ENCODE measurements around the gene BIVM.

Gene BIVM

DNA sequence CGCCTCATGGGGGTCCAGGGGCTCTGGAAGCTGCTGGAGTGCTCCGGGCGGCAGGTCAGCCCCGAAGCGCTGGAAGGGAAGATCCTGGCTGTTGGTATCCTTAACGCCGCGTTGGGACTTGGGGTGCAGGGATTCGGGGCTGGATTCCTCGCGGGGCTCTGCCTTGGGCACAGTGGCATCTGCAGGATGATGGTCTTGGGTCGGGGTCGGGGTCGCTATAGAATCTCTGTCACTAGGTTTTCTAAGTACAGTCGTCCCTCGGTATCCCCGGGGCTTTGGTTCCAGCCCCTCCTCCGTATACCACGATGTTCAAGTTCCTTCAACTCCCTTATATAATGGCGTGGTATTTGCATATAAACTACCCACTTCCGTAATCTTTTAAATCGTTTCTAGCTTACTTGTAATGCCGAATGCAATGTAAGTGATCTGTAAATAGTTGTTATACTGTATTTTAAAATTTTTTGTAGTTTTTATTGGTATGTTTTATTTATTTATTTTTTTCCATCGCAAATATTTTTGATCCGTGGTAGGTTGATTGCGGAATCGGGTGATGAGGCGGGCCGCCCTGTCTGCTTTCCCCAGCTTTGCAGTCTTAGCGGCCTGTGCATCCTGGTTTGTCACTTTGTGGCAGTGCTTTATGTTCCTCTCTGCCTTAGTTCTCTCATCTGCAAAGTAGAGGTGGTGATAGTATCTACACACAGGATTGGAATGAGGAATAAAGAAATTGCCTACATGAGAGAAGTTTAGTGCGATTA is 47.5 kb downstream of the BIVM start:
- Histone ChIP-seq H3K4me1 (ENCODE audit: insufficient read depth, low read length) (peaks cover 2% of the 10 kb centered on the region; the same call in 1 of the 2 replicates), H3K4me3 (ENCODE audit: low read length) (peak overlapping the region; percentile 97), H3K27ac (ENCODE audit: low read length) (peak overlapping the region; percentile 72), H3K27me3 (ENCODE audit: insufficient read depth, low read length) (no peaks in the 10 kb centered on the region), H3K36me3 (ENCODE audit: insufficient read depth, low read depth, low read length) (no peaks in the 10 kb centered on the region), H3K9me3 (ENCODE audit: insufficient read depth, low read depth, low read length) (no peaks in the 10 kb centered on the region), H3K9ac (ENCODE audit: low read depth, low read length) (peak overlapping the region; percentile 89)

DNA sequence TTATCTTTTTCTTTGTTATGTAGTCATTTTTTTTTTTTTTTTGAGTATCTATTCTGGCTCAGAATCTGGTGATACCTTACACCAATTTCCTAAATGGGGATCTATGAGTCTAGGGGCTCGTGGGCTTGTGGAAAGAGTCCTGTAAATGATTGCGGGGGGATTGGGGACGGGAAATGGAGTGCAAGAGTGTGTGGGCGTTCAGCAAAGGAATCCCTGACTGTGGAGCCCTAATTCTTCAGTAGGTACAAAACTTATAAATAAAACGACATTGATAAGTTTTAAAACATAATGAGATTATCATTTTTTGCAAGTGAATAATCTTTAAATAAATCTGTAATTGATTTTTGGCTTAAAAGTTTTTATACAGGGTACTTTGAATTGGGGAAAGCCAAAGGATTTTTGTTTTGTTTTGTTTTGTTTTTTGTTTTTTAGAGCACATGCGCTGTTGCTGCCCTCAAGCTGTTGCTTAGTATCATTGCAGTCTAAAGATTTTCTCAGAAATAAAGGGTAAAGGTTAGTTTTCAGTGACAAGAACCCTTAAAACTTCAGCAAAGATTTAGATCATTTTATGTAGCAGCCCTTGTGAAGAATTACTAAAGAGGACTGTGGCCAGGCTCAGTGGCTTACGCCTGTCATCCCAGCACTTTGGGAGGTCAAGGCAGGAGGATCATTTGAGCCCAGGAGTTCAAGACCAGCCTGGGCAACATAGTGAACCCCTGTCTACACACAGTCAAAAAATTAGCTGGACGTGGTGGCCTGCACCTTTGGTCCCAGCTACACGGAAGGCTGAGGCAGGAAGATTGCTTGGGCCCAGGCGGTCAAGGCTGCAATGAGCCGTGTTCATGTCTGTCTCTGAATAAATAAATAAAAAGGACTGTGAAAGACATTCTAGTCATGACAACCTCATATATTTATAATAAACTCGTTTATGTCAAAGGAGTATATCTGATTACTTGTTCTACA is 48.6 kb downstream of the BIVM start:
- H3K9ac ChIP-seq (ENCODE audit: low read depth, low read length) = peak overlapping the region; percentile 89; the same call in 1 of the 2 replicates
- no peaks in the 10 kb centered on the region for H3K36me3 ChIP-seq (ENCODE audit: insufficient read depth, low read depth, low read length)
- H3K27ac ChIP-seq (ENCODE audit: low read length) = no peak overlapping the region
- H3K4me1 ChIP-seq (ENCODE audit: insufficient read depth, low read length) = peaks cover 2% of the 10 kb centered on the region; the same call in 1 of the 2 replicates
- H3K9me3 ChIP-seq (ENCODE audit: insufficient read depth, low read depth, low read length) = no peaks in the 10 kb centered on the region
- no peaks in the 10 kb centered on the region for H3K27me3 ChIP-seq (ENCODE audit: insufficient read depth, low read length)
- peak overlapping the region; percentile 97 for H3K4me3 ChIP-seq (ENCODE audit: low read length)

DNA sequence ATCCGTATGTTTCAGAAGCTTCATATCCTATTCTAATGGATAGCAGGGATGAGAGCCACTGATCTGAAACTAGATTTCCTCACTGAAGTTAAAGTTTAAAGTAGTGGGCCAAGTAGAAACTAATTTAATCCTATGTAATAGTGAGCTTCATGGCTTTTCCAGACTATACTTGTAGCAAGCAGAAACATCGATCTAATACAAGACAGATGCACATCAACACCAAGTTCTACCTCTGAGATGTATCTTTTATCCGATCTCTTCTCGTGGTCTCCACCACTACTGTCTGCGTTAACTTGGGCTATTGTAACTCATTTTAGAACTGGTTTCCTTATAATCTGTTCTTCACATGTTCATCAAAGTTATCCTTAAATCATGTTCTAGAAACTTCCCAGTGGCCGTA is 50.0 kb downstream of the BIVM start:
- Histone ChIP-seq H3K36me3 (ENCODE audit: insufficient read depth, low read depth, low read length) (peaks cover 1% of the 10 kb centered on the region; the same call in 1 of the 2 replicates), H3K9ac (ENCODE audit: low read depth, low read length) (no peak overlapping the region), H3K4me1 (ENCODE audit: insufficient read depth, low read length) (peaks cover 2% of the 10 kb centered on the region; the same call in 1 of the 2 replicates), H3K9me3 (ENCODE audit: insufficient read depth, low read depth, low read length) (no peaks in the 10 kb centered on the region), H3K27ac (ENCODE audit: low read length) (no peak overlapping the region), H3K4me3 (ENCODE audit: low read length) (no peak overlapping the region), H3K27me3 (ENCODE audit: insufficient read depth, low read length) (no peaks in the 10 kb centered on the region)

DNA sequence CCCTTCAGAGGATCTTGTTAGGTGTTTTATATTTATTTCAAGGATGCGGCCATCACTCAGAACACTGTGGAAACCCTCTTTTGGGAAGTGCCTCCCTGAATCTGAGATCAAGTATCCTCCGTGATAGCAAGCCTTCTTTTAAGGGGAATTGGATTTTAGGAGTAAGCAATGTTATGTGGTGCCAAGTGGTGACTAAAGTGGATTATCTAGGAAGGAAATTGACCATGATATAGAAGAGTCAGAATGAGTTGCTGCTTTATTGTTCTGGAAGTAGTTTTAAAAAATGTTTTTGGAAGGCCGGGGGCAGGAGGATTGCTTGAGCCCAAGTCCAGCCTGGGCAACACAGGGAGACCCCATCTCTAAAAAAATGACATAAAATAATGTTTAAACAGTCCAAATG is 53.6 kb downstream of the BIVM start:
- H3K27me3 ChIP-seq (ENCODE audit: insufficient read depth, low read length) = no peaks in the 10 kb centered on the region
- H3K36me3 ChIP-seq (ENCODE audit: insufficient read depth, low read depth, low read length) = peaks cover 27% of the 10 kb centered on the region
- H3K9me3 ChIP-seq (ENCODE audit: insufficient read depth, low read depth, low read length) = no peaks in the 10 kb centered on the region
- no peak overlapping the region for H3K9ac ChIP-seq (ENCODE audit: low read depth, low read length)
- H3K27ac ChIP-seq (ENCODE audit: low read length) = no peak overlapping the region
- no peak overlapping the region for H3K4me3 ChIP-seq (ENCODE audit: low read length)
- H3K4me1 ChIP-seq (ENCODE audit: insufficient read depth, low read length) = no peaks in the 10 kb centered on the region

DNA sequence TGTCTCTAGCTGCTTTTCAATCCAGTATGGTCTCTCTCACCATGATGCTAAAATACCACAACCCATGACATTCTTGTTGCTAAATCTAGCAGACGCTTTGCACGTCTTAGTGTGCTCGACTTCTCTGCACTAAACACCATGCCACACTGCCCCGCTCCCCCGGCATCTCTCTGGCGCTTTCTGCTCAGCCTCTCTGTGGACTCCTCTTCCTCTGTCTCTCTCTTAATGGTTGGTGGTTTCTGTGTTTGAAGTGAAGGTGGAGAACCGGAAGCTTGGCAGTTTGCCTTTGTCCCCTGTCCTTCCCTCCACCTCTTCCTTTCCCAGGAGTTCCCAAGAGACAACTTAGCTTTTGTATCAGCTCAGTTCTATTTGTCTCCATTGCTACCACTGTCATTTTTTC is 55.8 kb downstream of the BIVM start:
- Histone ChIP-seq H3K36me3 (ENCODE audit: insufficient read depth, low read depth, low read length) (peaks cover 47% of the 10 kb centered on the region), H3K4me3 (ENCODE audit: low read length) (no peak overlapping the region), H3K9ac (ENCODE audit: low read depth, low read length) (no peak overlapping the region), H3K27ac (ENCODE audit: low read length) (no peak overlapping the region), H3K9me3 (ENCODE audit: insufficient read depth, low read depth, low read length) (no peaks in the 10 kb centered on the region), H3K4me1 (ENCODE audit: insufficient read depth, low read length) (no peaks in the 10 kb centered on the region), H3K27me3 (ENCODE audit: insufficient read depth, low read length) (no peaks in the 10 kb centered on the region)

DNA sequence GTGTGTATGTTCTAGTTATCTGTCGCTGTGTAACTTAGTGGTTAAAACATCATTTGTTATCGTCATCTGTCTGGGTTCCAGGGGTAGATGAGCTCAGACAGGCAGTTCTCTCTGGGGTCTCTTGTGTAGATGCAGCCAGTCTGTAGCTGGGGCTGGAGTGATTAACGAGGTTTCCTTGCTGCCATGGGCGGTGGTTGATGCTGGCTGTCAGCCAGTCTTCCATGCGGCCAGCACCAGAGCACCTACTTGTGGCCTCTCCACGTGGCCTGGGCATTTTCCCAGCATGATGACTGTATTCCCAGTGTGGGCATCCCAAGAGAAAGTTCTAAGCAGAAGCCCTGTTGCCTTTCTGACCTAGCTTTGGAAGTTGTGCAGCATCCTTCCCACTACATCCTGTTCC is 57.6 kb downstream of the BIVM start:
- H3K27ac ChIP-seq (ENCODE audit: low read length) = no peak overlapping the region
- no peak overlapping the region for H3K4me3 ChIP-seq (ENCODE audit: low read length)
- no peaks in the 10 kb centered on the region for H3K9me3 ChIP-seq (ENCODE audit: insufficient read depth, low read depth, low read length)
- H3K27me3 ChIP-seq (ENCODE audit: insufficient read depth, low read length) = no peaks in the 10 kb centered on the region
- no peaks in the 10 kb centered on the region for H3K4me1 ChIP-seq (ENCODE audit: insufficient read depth, low read length)
- H3K36me3 ChIP-seq (ENCODE audit: insufficient read depth, low read depth, low read length) = peaks cover 63% of the 10 kb centered on the region
- no peak overlapping the region for H3K9ac ChIP-seq (ENCODE audit: low read depth, low read length)

DNA sequence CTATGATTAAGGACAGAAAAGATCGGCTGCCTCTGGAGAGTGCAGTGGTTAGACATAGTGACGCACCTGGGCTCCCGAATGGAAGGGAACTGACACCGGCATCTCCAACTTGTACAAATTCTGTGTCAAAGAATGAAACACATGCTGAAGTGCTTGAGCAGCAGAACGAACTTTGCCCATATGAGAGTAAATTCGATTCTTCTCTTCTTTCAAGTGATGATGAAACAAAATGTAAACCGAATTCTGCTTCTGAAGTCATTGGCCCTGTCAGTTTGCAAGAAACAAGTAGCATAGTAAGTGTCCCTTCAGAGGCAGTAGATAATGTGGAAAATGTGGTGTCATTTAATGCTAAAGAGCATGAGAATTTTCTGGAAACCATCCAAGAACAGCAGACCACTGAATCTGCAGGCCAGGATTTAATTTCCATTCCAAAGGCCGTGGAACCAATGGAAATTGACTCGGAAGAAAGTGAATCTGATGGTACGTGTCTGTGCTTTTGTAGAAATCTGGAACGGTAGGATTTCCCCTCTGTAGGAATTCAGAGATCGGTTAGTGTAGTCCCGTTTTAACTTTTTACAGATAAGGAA is 63.8 kb downstream of the BIVM start:
- Histone ChIP-seq H3K36me3 (ENCODE audit: insufficient read depth, low read depth, low read length) (peaks cover 94% of the 10 kb centered on the region), H3K4me3 (ENCODE audit: low read length) (no peak overlapping the region), H3K9ac (ENCODE audit: low read depth, low read length) (no peak overlapping the region), H3K4me1 (ENCODE audit: insufficient read depth, low read length) (no peaks in the 10 kb centered on the region), H3K9me3 (ENCODE audit: insufficient read depth, low read depth, low read length) (no peaks in the 10 kb centered on the region), H3K27ac (ENCODE audit: low read length) (no peak overlapping the region), H3K27me3 (ENCODE audit: insufficient read depth, low read length) (no peaks in the 10 kb centered on the region)

DNA sequence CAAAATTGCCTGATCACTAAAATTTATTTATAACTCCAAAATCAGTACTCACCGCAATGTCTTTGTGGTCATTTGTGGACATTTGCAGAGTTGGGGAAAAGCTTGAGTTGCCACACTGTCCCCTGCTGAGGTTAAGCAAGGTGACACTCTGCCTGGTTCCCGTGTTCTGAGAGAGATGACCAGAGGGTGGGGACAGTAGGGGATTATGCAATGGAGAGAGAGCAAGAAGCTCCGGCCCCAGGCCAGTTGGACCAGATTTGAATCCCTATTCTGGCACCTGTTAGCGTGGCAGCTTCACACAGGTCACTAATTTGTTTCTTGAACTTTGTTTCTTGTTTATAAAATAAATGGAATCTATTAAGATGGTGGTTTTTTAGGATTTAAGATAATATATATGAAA is 64.7 kb downstream of the BIVM start:
- Histone ChIP-seq H3K4me1 (ENCODE audit: insufficient read depth, low read length) (no peaks in the 10 kb centered on the region), H3K36me3 (ENCODE audit: insufficient read depth, low read depth, low read length) (peaks cover 92% of the 10 kb centered on the region)

DNA sequence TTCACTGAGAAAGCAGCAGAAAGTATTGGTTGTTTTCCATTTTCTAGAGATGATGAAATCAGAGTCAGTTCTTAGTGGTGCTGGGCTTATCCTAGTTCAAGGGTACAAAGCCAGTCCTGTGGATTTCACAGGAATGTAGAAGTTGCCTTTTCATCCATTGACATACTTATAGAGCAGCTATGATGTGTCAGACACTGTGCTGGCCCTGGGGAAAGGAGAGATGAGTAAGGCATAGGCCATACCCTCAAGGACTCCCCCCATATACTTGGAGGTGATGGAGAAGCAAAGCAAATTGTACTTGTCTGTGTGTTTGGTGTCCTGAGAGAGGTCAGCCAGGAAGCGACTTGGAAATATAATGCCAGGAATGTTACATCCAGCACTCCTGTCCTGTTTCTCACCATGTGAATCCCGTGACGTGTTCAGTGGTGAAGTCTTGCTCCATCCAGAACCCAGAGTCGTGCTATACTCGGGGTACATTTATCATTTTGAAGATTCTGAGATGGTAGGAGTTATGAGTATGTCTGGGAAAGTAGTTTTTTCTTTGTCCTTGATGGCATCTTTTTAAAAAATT is 69.5 kb downstream of the BIVM start:
- Histone ChIP-seq H3K36me3 (ENCODE audit: insufficient read depth, low read depth, low read length) (peaks cover 60% of the 10 kb centered on the region), H3K27ac (ENCODE audit: low read length) (no peak overlapping the region), H3K27me3 (ENCODE audit: insufficient read depth, low read length) (no peaks in the 10 kb centered on the region), H3K4me1 (ENCODE audit: insufficient read depth, low read length) (no peaks in the 10 kb centered on the region), H3K9me3 (ENCODE audit: insufficient read depth, low read depth, low read length) (no peaks in the 10 kb centered on the region), H3K9ac (ENCODE audit: low read depth, low read length) (no peak overlapping the region), H3K4me3 (ENCODE audit: low read length) (no peak overlapping the region)

More for the DNA sequence above, 64.7 kb downstream of the BIVM start:
- H3K9me3 ChIP-seq (ENCODE audit: insufficient read depth, low read depth, low read length) = no peaks in the 10 kb centered on the region
- no peaks in the 10 kb centered on the region for H3K27me3 ChIP-seq (ENCODE audit: insufficient read depth, low read length)
- H3K9ac ChIP-seq (ENCODE audit: low read depth, low read length) = no peak overlapping the region
- H3K4me3 ChIP-seq (ENCODE audit: low read length) = no peak overlapping the region
- no peak overlapping the region for H3K27ac ChIP-seq (ENCODE audit: low read length)

DNA sequence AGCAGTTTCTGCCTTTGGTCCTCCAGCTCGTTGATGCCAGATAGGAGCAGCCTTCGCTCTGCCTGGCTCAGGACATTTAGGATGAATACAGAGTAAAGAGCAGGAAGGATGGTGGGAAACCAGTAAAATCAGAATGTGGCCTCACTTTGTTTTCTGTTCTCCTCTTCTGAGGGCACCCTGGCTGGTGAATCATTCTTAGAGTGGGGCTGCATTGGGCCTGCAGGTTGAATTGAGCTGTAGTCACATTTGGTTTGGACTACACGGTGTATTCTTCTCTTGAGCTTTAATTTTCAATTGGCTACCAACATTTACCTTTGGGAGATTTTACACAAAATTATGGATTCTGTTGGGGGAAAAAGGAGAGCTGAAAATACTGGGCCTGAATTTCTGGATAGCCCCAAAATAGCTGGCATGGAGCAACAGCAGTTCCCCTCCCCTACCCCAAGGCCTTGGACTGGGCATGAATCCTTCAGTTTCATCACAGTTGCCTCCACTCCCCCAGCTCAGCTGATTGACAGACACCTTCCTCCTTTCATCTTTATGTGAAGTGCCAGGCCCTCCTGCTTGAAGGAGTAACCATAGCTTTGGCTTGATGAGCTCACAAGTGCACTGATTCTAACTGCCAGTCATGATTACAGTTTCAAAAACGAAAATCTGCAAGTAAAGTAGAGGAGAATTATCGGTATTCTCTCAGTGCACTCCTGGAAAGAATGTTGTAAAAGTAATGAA is 71.2 kb downstream of the BIVM start:
- H3K9me3 ChIP-seq (ENCODE audit: insufficient read depth, low read depth, low read length) = no peaks in the 10 kb centered on the region
- H3K4me3 ChIP-seq (ENCODE audit: low read length) = no peak overlapping the region
- peaks cover 51% of the 10 kb centered on the region for H3K36me3 ChIP-seq (ENCODE audit: insufficient read depth, low read depth, low read length)
- H3K27ac ChIP-seq (ENCODE audit: low read length) = no peak overlapping the region
- no peaks in the 10 kb centered on the region for H3K4me1 ChIP-seq (ENCODE audit: insufficient read depth, low read length)
- H3K27me3 ChIP-seq (ENCODE audit: insufficient read depth, low read length) = no peaks in the 10 kb centered on the region
- no peak overlapping the region for H3K9ac ChIP-seq (ENCODE audit: low read depth, low read length)

Measured in iPS-20b (cell line).